ENCODE data around the gene CAST. TPM values are rescaled to one million over a fixed set of nuclear protein-coding genes. Genes with fewer than 3 reads are reported as not detected.

Gene CAST
- total and polyA plus RNA-seq, 9 donors, result 97.6 to 135 (median 116) TPM

DNA sequence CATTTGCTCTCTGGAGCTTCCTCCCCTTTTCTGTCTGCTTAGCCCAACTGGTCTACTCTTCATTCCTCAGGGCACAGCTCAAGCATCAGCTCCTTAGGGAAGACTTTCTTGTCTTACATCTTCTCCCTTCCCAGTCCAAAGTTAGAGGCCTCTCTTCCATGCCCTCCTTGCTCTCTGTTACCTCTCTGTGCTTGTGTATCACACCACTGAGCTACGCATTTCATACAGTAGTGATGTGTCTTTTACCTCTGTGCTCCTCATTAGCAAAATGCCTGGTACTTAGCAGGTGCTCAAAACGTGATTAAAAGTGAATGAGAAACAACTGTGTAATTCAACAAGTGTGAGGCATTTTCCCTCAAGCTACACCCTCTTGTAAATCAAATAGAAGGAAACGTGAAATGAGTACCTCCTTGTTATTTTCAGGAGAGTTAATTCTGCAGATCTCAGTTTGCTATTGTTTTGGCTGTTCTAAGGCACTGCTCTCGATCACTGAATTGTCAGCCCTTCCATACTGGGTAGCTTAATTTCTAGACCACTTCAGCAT is 106.6 kb downstream of the CAST start:
- no peaks in the 10 kb centered on the region for H3K9me3 ChIP-seq (replicated peaks; ENCODE audit: control insufficient read depth, low read depth, low read length)
- no peaks in the 10 kb centered on the region for H3K27me3 ChIP-seq (ENCODE audit: control insufficient read depth, insufficient read depth, low read length)
- H3K27ac ChIP-seq (ENCODE audit: low read length), result no peak overlapping the region
- H3K4me3 ChIP-seq (ENCODE audit: low read length), result no peak overlapping the region
- WGBS (ENCODE audit: insufficient coverage), result 20% methylated on average over 1 of the region's 4 CpGs
- DNase-seq, result no peak
- peaks cover 54% of the 10 kb centered on the region for H3K36me3 ChIP-seq (ENCODE audit: control insufficient read depth, insufficient read depth, low read length)
- no peaks in the 10 kb centered on the region for H3K4me1 ChIP-seq (ENCODE audit: control insufficient read depth, insufficient read depth, low read length)

DNA sequence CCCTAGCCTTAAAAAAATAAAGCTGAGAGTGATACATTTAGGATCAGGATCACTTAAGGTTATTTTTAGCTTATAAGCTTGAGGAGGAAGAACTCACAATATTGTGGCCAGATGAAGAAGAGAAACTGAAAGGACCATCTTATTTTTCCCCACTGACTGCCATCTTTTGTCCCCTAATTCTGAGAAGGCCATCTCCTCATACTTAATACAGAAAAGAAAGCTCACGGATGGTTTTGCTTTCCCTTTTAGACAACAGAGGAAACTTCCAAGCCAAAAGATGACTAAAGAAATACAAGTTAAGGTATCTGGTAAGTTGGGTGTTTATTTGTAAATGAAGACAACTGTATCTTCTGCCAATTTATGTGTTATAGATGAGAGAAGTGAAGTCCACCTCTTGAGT is 109.2 kb downstream of the CAST start:
- no peaks in the 10 kb centered on the region for H3K4me1 ChIP-seq (ENCODE audit: control insufficient read depth, insufficient read depth, low read length)
- WGBS (ENCODE audit: insufficient coverage), result no CpG with 5 or more reads among the region's 1 CpG
- H3K27ac ChIP-seq (ENCODE audit: low read length), result no peak overlapping the region
- no peak for DNase-seq
- peaks cover 42% of the 10 kb centered on the region for H3K36me3 ChIP-seq (ENCODE audit: control insufficient read depth, insufficient read depth, low read length)
- no peaks in the 10 kb centered on the region for H3K27me3 ChIP-seq (ENCODE audit: control insufficient read depth, insufficient read depth, low read length)
- no peak overlapping the region for H3K4me3 ChIP-seq (ENCODE audit: low read length)
- no peaks in the 10 kb centered on the region for H3K9me3 ChIP-seq (replicated peaks; ENCODE audit: control insufficient read depth, low read depth, low read length)

- H3K36me3 ChIP-seq (ENCODE audit: control insufficient read depth, insufficient read depth, low read length), result peaks cover 37% of the 10 kb centered on the region
- DNase-seq, result no peak
These were observed 109.9 kb downstream of the CAST start for GRCh38 chr5:96772111-96772510.

DNA sequence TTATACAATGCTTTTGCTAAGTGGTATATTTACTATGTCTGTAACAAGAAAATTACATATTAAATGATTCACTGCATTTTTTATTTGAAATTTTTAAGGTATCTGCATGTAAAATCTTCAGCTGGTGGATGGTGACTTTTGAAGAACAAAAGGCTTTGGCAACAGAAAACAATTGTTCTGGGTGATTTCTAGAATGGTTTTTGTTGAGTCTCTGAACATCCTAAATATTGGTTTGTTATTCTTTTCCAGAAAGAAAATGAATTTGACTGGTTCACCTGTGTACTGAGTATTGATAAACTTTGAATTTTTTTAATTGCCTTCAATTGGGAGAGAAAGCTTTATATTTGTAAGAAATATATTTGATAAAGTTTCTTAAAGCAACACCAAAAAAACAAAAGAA is 110.4 kb downstream of the CAST start:
- Histone ChIP-seq H3K4me1 (ENCODE audit: control insufficient read depth, insufficient read depth, low read length) (no peaks in the 10 kb centered on the region), H3K9me3 (replicated peaks; ENCODE audit: control insufficient read depth, low read depth, low read length) (no peaks in the 10 kb centered on the region), H3K27me3 (ENCODE audit: control insufficient read depth, insufficient read depth, low read length) (no peaks in the 10 kb centered on the region), H3K36me3 (ENCODE audit: control insufficient read depth, insufficient read depth, low read length) (peaks cover 38% of the 10 kb centered on the region), H3K27ac (ENCODE audit: low read length) (no peak overlapping the region), H3K4me3 (ENCODE audit: low read length) (no peak overlapping the region)
- DNase-seq, result no peak

More at GRCh38 chr5:96772111-96772510, 109.9 kb downstream of the CAST start:
- no peaks in the 10 kb centered on the region for H3K4me1 ChIP-seq (ENCODE audit: control insufficient read depth, insufficient read depth, low read length)
- H3K4me3 ChIP-seq (ENCODE audit: low read length), result no peak overlapping the region
- no peaks in the 10 kb centered on the region for H3K9me3 ChIP-seq (replicated peaks; ENCODE audit: control insufficient read depth, low read depth, low read length)
- no peak overlapping the region for H3K27ac ChIP-seq (ENCODE audit: low read length)
- WGBS (ENCODE audit: insufficient coverage), result no CpG with 5 or more reads among the region's 1 CpG
- H3K27me3 ChIP-seq (ENCODE audit: control insufficient read depth, insufficient read depth, low read length), result no peaks in the 10 kb centered on the region

GRCh38 chr5:96775050-96775449 is 112.9 kb downstream of the CAST start:
- no CpG with 5 or more reads among the region's 2 CpGs for WGBS (ENCODE audit: insufficient coverage)
- peaks cover 39% of the 10 kb centered on the region for H3K36me3 ChIP-seq (ENCODE audit: control insufficient read depth, insufficient read depth, low read length)
- no peaks in the 10 kb centered on the region for H3K27me3 ChIP-seq (ENCODE audit: control insufficient read depth, insufficient read depth, low read length)
- H3K4me1 ChIP-seq (ENCODE audit: control insufficient read depth, insufficient read depth, low read length), result no peaks in the 10 kb centered on the region
- H3K9me3 ChIP-seq (replicated peaks; ENCODE audit: control insufficient read depth, low read depth, low read length), result no peaks in the 10 kb centered on the region
- no peak overlapping the region for H3K4me3 ChIP-seq (ENCODE audit: low read length)
- DNase-seq, result no peak
- no peak overlapping the region for H3K27ac ChIP-seq (ENCODE audit: low read length)

GRCh38 chr5:96775689-96776088 is 113.5 kb downstream of the CAST start:
- no peaks in the 10 kb centered on the region for H3K27me3 ChIP-seq (ENCODE audit: control insufficient read depth, insufficient read depth, low read length)
- 89% methylated on average over 6 of the region's 11 CpGs for WGBS (ENCODE audit: insufficient coverage)
- H3K4me3 ChIP-seq (ENCODE audit: low read length), result no peak overlapping the region
- no peak for DNase-seq
- no peak overlapping the region for H3K27ac ChIP-seq (ENCODE audit: low read length)
- no peaks in the 10 kb centered on the region for H3K9me3 ChIP-seq (replicated peaks; ENCODE audit: control insufficient read depth, low read depth, low read length)
- no peaks in the 10 kb centered on the region for H3K4me1 ChIP-seq (ENCODE audit: control insufficient read depth, insufficient read depth, low read length)
- H3K36me3 ChIP-seq (ENCODE audit: control insufficient read depth, insufficient read depth, low read length), result peaks cover 34% of the 10 kb centered on the region

DNA sequence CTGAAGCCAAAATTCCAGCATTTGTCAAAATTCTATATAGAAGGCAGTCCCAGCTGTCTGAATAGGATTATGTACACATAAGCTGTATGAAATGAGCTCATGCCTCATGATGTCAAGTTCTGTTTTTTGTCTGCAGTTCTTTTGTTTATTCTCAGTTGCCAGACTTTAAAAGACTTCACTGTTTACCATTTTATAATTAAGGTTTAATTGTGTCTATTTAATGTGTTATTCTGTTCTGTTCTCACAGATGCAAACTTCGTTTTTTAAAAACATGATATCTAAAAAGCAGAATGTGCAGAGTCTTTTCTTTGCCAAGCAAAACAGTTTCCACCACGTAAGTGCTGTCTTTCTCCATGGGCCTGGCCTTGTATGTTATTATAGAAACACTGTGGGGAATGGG is 114.4 kb downstream of the CAST start:
- no peak overlapping the region for H3K27ac ChIP-seq (ENCODE audit: low read length)
- no peaks in the 10 kb centered on the region for H3K4me1 ChIP-seq (ENCODE audit: control insufficient read depth, insufficient read depth, low read length)
- no peaks in the 10 kb centered on the region for H3K27me3 ChIP-seq (ENCODE audit: control insufficient read depth, insufficient read depth, low read length)
- H3K4me3 ChIP-seq (ENCODE audit: low read length), result no peak overlapping the region
- H3K36me3 ChIP-seq (ENCODE audit: control insufficient read depth, insufficient read depth, low read length), result peaks cover 31% of the 10 kb centered on the region
- DNase-seq, result peak; percentile 20
- no CpG with 5 or more reads among the region's 2 CpGs for whole genome bisulfite sequencing (ENCODE audit: insufficient coverage)
- no peaks in the 10 kb centered on the region for H3K9me3 ChIP-seq (replicated peaks; ENCODE audit: control insufficient read depth, low read depth, low read length)

- H3K9me3 ChIP-seq (replicated peaks; ENCODE audit: control insufficient read depth, low read depth, low read length), result no peaks in the 10 kb centered on the region
- H3K27ac ChIP-seq (ENCODE audit: low read length), result no peak overlapping the region
- 100% methylated on average over 1 of the region's 1 CpG for WGBS (ENCODE audit: insufficient coverage)
- H3K4me3 ChIP-seq (ENCODE audit: low read length), result no peak overlapping the region
- no peaks in the 10 kb centered on the region for H3K4me1 ChIP-seq (ENCODE audit: control insufficient read depth, insufficient read depth, low read length)
- no peak for DNase-seq
- peaks cover 32% of the 10 kb centered on the region for H3K36me3 ChIP-seq (ENCODE audit: control insufficient read depth, insufficient read depth, low read length)
- no peaks in the 10 kb centered on the region for H3K27me3 ChIP-seq (ENCODE audit: control insufficient read depth, insufficient read depth, low read length)
These were observed 116.2 kb downstream of the CAST start for GRCh38 chr5:96778409-96778808.

DNA sequence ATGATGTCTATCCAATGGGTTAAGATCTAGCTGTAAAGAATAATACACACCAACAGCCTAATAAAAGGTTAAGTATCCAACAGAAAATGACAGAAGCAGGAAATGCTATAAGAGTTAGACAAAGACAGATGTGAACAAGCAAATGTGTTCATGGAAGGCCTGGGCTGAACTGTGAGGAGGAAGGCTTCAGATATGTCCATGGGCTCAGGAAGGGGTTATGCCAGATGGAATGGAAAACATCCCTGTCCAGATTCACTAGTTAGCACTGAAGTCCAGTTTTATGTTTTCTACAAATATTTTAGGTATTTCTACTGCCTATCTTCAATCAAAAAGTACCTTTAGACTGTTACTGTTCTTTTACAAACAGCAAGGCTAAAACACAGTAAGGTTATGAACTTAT is 118.5 kb downstream of the CAST start:
- Histone ChIP-seq H3K27me3 (ENCODE audit: control insufficient read depth, insufficient read depth, low read length) (no peaks in the 10 kb centered on the region), H3K36me3 (ENCODE audit: control insufficient read depth, insufficient read depth, low read length) (peaks cover 36% of the 10 kb centered on the region), H3K27ac (ENCODE audit: low read length) (no peak overlapping the region), H3K4me3 (ENCODE audit: low read length) (no peak overlapping the region), H3K9me3 (replicated peaks; ENCODE audit: control insufficient read depth, low read depth, low read length) (no peaks in the 10 kb centered on the region), H3K4me1 (ENCODE audit: control insufficient read depth, insufficient read depth, low read length) (no peaks in the 10 kb centered on the region)
- no peak for DNase-seq

GRCh38 chr5:96781031-96781971 is 119.1 kb downstream of the CAST start:
- no peaks in the 10 kb centered on the region for H3K4me1 ChIP-seq (ENCODE audit: control insufficient read depth, insufficient read depth, low read length)
- no peaks in the 10 kb centered on the region for H3K27me3 ChIP-seq (ENCODE audit: control insufficient read depth, insufficient read depth, low read length)
- whole genome bisulfite sequencing (ENCODE audit: insufficient coverage), result no CpG with 5 or more reads among the region's 4 CpGs
- peak; percentile 23 for DNase-seq
- no peak overlapping the region for H3K27ac ChIP-seq (ENCODE audit: low read length)
- H3K4me3 ChIP-seq (ENCODE audit: low read length), result no peak overlapping the region
- H3K36me3 ChIP-seq (ENCODE audit: control insufficient read depth, insufficient read depth, low read length), result peaks cover 35% of the 10 kb centered on the region
- no peaks in the 10 kb centered on the region for H3K9me3 ChIP-seq (replicated peaks; ENCODE audit: control insufficient read depth, low read depth, low read length)

All from muscle of leg (tissue), 11 donors.